ENCODE results near the gene CALHM3.

- TF ChIP-seq CTCF (optimal IDR thresholded peaks at IDR 0.05 in 1 of 3, IDR thresholded peaks at IDR 0.05 in 1 of 3, conservative IDR thresholded peaks at IDR 0.05 in 1 of 3; ENCODE audit: extremely low read depth in 1 of 3, insufficient read depth in 2 of 3, low read length in 3 of 3): no peak
- TF ChIP-seq EZH2 (IDR thresholded peaks at IDR 0.05; ENCODE audit: low read length): no peak
These were observed 27.0 kb upstream of the CALHM3 start for GRCh38 chr10:103506061-103506460.
